ENCODE results near the gene USP20.

Gene USP20

DNA sequence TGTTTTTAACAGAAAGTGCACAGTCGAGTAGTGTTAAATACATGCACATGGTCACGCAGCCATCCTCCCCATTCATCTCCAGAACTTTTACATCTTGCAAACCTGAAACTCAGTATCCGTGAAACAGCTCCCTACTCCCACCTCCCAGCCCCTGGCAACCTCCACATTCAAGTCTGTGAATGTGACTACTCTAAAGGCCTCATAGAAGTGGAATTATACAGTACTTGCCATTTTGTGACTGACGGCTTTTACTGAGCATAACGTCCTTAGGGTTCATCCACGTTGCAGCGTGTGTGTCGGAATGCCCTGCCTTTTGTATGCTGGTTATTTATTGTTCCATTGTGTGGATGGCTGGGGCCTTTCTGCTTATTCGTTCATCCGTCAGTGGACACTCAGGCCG is 35.8 kb downstream of the USP20 start:
- H3K36me3 ChIP-seq (ENCODE audit: control insufficient read depth, insufficient read depth, low read length) = no peaks in the 10 kb centered on the region

DNA sequence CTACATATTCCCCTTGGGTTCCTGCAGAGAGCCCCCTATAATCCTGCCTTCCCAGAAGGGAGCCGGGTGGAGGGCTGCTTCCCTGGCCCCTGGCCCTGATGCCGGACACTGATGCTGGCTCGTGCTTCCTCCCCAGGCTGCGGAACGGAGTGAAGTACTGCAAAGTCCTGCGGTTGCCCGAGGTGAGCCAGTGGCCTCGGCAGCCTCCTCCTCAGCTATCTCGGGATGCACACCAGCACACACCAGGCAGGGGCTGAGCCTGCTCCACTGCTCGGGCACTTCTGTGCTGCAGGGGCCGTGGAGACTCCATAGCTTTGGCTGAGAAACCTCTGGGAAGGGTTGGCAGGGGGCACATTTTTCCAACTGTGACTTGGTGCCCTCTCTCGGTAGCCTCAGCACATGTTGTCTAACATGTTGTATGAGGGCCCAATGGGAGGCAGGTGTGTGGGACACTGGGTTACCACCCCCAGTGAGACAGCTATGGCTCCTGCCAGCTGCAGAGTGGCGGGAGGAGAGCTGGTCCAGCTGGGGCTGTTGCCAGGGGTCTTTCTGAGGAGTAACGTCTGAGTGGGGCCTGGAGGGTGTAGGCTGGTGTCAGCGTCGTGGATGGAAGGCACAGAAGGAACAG is 38.4 kb downstream of the USP20 start:
- TF ChIP-seq, protein P1, sequence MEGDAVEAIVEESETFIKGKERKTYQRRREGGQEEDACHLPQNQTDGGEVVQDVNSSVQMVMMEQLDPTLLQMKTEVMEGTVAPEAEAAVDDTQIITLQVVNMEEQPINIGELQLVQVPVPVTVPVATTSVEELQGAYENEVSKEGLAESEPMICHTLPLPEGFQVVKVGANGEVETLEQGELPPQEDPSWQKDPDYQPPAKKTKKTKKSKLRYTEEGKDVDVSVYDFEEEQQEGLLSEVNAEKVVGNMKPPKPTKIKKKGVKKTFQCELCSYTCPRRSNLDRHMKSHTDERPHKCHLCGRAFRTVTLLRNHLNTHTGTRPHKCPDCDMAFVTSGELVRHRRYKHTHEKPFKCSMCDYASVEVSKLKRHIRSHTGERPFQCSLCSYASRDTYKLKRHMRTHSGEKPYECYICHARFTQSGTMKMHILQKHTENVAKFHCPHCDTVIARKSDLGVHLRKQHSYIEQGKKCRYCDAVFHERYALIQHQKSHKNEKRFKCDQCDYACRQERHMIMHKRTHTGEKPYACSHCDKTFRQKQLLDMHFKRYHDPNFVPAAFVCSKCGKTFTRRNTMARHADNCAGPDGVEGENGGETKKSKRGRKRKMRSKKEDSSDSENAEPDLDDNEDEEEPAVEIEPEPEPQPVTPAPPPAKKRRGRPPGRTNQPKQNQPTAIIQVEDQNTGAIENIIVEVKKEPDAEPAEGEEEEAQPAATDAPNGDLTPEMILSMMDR (IDR thresholded peaks at IDR 0.05) = no peak
- Histone ChIP-seq H3K36me3 (ENCODE audit: control insufficient read depth, insufficient read depth, low read length) (no peaks in the 10 kb centered on the region), H3K4me3 (ENCODE audit: low read depth, low read length) (no peak overlapping the region), H3K27ac (no peak overlapping the region), H3K79me2 (no peaks in the 10 kb centered on the region), H2AFZ (no peak overlapping the region), H3K9me3 (ENCODE audit: control insufficient read depth, low read length) (no peaks in the 10 kb centered on the region), H3K4me2 (ENCODE audit: low read length) (no peak overlapping the region), H3K4me1 (no peaks in the 10 kb centered on the region), H3K9ac (no peak overlapping the region), H3K27me3 (ENCODE audit: control insufficient read depth, insufficient read depth, low read length) (no peaks in the 10 kb centered on the region)

More for the DNA sequence above, 35.8 kb downstream of the USP20 start:
- no peak overlapping the region for H3K4me3 ChIP-seq (ENCODE audit: low read depth, low read length)
- H3K9ac ChIP-seq = no peak overlapping the region
- H2AFZ ChIP-seq = no peak overlapping the region
- H3K27ac ChIP-seq = no peak overlapping the region
- no peaks in the 10 kb centered on the region for H3K79me2 ChIP-seq
- H3K4me1 ChIP-seq = no peaks in the 10 kb centered on the region
- no peak overlapping the region for H3K4me2 ChIP-seq (ENCODE audit: low read length)
- TF ChIP-seq, protein P1 (IDR thresholded peaks at IDR 0.05) = no peak
- no peaks in the 10 kb centered on the region for H3K27me3 ChIP-seq (ENCODE audit: control insufficient read depth, insufficient read depth, low read length)
- no peaks in the 10 kb centered on the region for H3K9me3 ChIP-seq (ENCODE audit: control insufficient read depth, low read length)

DNA sequence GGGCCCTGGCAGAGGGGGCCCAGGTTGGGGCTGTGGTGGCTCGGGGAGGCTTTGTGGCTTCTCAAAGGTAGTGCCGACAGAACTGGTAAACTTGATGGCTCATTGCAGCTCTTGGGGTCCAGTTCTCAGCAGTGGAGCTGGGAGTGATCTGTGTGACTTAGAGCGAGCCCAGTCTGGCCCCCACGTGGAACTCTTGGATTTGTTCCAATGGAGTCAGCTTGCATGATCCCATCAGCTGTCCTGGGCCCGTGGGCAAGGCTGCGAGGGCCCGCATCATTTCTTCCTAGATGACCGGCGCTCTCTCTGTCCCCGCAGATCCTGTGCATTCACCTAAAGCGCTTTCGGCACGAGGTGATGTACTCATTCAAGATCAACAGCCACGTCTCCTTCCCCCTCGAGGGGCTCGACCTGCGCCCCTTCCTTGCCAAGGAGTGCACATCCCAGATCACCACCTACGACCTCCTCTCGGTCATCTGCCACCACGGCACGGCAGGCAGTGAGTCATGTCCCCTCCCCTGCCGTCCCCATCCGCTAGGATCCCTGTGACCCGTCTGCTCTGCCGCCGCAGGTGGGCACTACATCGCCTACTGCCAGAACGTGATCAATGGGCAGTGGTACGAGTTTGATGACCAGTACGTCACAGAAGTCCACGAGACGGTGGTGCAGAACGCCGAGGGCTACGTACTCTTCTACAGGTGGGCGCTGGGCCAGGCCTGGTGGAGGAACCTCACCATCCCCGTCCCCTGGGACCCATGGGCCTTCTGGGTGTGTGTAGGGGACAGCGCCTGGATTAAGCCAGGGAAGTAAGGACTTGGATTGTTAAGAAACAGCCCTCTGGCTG is 39.2 kb downstream of the USP20 start:
- Histone ChIP-seq H2AFZ (no peak overlapping the region), H3K4me3 (ENCODE audit: low read depth, low read length) (no peak overlapping the region), H3K9me3 (ENCODE audit: control insufficient read depth, low read length) (no peaks in the 10 kb centered on the region), H3K36me3 (ENCODE audit: control insufficient read depth, insufficient read depth, low read length) (no peaks in the 10 kb centered on the region), H3K27me3 (ENCODE audit: control insufficient read depth, insufficient read depth, low read length) (no peaks in the 10 kb centered on the region), H3K27ac (no peak overlapping the region), H3K79me2 (no peaks in the 10 kb centered on the region), H3K4me1 (no peaks in the 10 kb centered on the region), H3K4me2 (ENCODE audit: low read length) (no peak overlapping the region), H3K9ac (no peak overlapping the region)
- TF ChIP-seq, protein P1 (IDR thresholded peaks at IDR 0.05) = no peak

DNA sequence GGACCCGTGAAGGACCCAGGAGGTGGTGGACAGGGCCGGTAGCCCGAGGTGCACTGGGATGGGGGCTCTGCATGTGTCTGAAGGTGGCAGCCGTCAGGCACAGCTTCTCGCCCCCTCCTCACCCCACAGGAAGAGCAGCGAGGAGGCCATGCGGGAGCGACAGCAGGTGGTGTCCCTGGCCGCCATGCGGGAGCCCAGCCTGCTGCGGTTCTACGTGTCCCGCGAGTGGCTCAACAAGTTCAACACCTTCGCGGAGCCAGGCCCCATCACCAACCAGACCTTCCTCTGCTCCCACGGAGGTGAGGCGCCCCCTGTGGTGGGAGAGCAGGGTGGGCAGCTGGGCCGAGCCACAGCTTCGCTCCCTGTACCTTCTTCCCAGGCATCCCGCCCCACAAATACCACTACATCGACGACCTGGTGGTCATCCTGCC is 39.9 kb downstream of the USP20 start:
- Histone ChIP-seq H3K27ac (no peak overlapping the region), H3K27me3 (ENCODE audit: control insufficient read depth, insufficient read depth, low read length) (no peaks in the 10 kb centered on the region), H3K4me3 (ENCODE audit: low read depth, low read length) (no peak overlapping the region), H3K36me3 (ENCODE audit: control insufficient read depth, insufficient read depth, low read length) (no peaks in the 10 kb centered on the region), H3K9me3 (ENCODE audit: control insufficient read depth, low read length) (no peaks in the 10 kb centered on the region), H3K9ac (no peak overlapping the region), H3K4me2 (ENCODE audit: low read length) (no peak overlapping the region), H3K79me2 (no peaks in the 10 kb centered on the region), H2AFZ (no peak overlapping the region), H3K4me1 (no peaks in the 10 kb centered on the region)
- TF ChIP-seq, protein P1 (IDR thresholded peaks at IDR 0.05) = no peak
